Uterus (tissue), 4 donors: ENCODE measurements around the gene TRAF2. TPM values are rescaled to one million over a fixed set of nuclear protein-coding genes. Genes with fewer than 3 reads are reported as not detected.

ENCODE experiments used
- DNase-seq, 2 donors: peaks; one replicate each; pipeline ENCODE4 v3.0.0-alpha.2; 2019 to 2020
- H3K27ac ChIP-seq, 2 donors: fragments of 200-600 bp; sonication (generic); 1 replicate in 1 of 2; 2 replicates in 1 of 2; pipeline ENCODE4 v1.5.1; 2016 to 2018
- H3K27me3 ChIP-seq, 2 donors: fragments of 200-600 bp; sonication (generic); one replicate each; pipeline ENCODE4 v1.5.1; 2018 to 2019; ENCODE audit warnings: control low read depth in 1 of 2
- H3K36me3 ChIP-seq, 2 donors: fragments of 200-600 bp; sonication (generic); one replicate each; pipeline ENCODE4 v1.5.1; 2019; ENCODE audit warnings: control low read depth in 1 of 2
- H3K4me1 ChIP-seq, 2 donors: fragments of 200-600 bp; sonication (generic); one replicate each; pipeline ENCODE4 v1.5.1; 2018 to 2019; ENCODE audit warnings: control low read depth in 1 of 2
- H3K4me3 ChIP-seq, 2 donors: fragments of 200-600 bp; sonication (generic); 1 replicate in 1 of 2; 2 replicates in 1 of 2; pipeline ENCODE4 v1.5.1; 2018 to 2019; ENCODE audit warnings: mild to moderate bottlenecking in 1 of 2
- H3K9me3 ChIP-seq, 2 donors: fragments of 200-600 bp; sonication (generic); one replicate each; pipeline ENCODE4 v1.5.1; 2019; ENCODE audit warnings: control low read depth in 1 of 2
- POLR2A ChIP-seq, 2 donors: fragments of 450-650 bp; IDR thresholded peaks; one replicate each; pipeline ENCODE4 v1.6.1; 2016; ENCODE audit warnings: antibody characterized with exemption in 2 of 2, mild to moderate bottlenecking in 1 of 2, moderate library complexity in 1 of 2
- intact Hi-C: fragments of 100-400 bp; cut with DNase I; formaldehyde crosslinking; loops from one replicate; pipeline ENCODE4 v1.15.1; 2023; ENCODE audit warnings: low total_unique reads
- total RNA-seq, 4 donors: library from RNA; depleted of rRNA in 3 of 4; stranded (reverse); fragments of >200 nt in 3 of 4; gene quantifications; one replicate each; pipeline versions ENCODE4 v1.1.0 to v1.2.4, GENCODE V29; 2014 to 2023
- TF ChIP-seq, protein P1 (sequence below), 4 experiments: fragments of 200-600 bp in 2 of 4; fragments of 450-650 bp in 2 of 4; sonication (generic) in 2 of 4; IDR thresholded peaks; one replicate each; pipeline ENCODE4 v1.5.1; 2016 to 2019; ENCODE audit warnings: antibody characterized with exemption in 4 of 4, mild to moderate bottlenecking in 2 of 4, moderate library complexity in 1 of 4
- donor health status: DM: yes; HTN: yes; CAD: no.

TRAF2 gene
- total RNA-seq, 4 donors from 2014 or later = 0.88 to 22.1 (median 11.9) TPM

DNA sequence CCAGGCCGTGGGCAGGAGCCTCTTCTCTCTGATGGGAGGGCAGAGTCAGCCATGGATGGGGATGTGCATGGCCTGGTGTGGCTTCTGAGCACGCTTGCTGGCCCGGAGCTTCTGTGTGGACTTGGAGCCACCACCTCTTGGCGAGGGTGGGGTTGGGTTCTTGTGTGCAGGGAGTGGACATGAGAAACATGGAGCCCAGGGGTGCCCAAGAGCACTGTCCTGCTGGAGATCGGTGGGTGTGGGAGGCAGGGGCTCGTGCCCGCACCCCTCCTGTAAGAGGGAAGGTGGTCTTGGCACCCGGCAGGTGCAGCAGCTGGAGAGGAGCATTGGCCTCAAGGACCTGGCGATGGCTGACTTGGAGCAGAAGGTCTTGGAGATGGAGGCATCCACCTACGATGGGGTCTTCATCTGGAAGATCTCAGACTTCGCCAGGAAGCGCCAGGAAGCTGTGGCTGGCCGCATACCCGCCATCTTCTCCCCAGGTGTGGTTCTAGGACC lies 34.5 kb downstream of the TRAF2 start:
- Histone ChIP-seq H3K4me1 (no peaks in the 10 kb centered on the region), H3K27ac (no peak overlapping the region), H3K36me3 (no peaks in the 10 kb centered on the region), H3K4me3 (no peak overlapping the region), H3K9me3 (no peaks in the 10 kb centered on the region), H3K27me3 (no peaks in the 10 kb centered on the region)
- TF ChIP-seq, protein P1, sequence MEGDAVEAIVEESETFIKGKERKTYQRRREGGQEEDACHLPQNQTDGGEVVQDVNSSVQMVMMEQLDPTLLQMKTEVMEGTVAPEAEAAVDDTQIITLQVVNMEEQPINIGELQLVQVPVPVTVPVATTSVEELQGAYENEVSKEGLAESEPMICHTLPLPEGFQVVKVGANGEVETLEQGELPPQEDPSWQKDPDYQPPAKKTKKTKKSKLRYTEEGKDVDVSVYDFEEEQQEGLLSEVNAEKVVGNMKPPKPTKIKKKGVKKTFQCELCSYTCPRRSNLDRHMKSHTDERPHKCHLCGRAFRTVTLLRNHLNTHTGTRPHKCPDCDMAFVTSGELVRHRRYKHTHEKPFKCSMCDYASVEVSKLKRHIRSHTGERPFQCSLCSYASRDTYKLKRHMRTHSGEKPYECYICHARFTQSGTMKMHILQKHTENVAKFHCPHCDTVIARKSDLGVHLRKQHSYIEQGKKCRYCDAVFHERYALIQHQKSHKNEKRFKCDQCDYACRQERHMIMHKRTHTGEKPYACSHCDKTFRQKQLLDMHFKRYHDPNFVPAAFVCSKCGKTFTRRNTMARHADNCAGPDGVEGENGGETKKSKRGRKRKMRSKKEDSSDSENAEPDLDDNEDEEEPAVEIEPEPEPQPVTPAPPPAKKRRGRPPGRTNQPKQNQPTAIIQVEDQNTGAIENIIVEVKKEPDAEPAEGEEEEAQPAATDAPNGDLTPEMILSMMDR (IDR thresholded peaks at IDR 0.05) = no peak
- no peak for TF ChIP-seq POLR2A (IDR thresholded peaks at IDR 0.05)
- no peak for DNase-seq
- intact Hi-C loops = no loop called here

- intact Hi-C loops = no loop called here
- Histone ChIP-seq H3K4me1 (no peaks in the 10 kb centered on the region), H3K27ac (no peak overlapping the region), H3K4me3 (no peak overlapping the region), H3K9me3 (no peaks in the 10 kb centered on the region), H3K36me3 (no peaks in the 10 kb centered on the region), H3K27me3 (no peaks in the 10 kb centered on the region)
- DNase-seq = no peak
- no peak for TF ChIP-seq POLR2A (IDR thresholded peaks at IDR 0.05)
- TF ChIP-seq, protein P1 (IDR thresholded peaks at IDR 0.05) = no peak
Measured at GRCh38 chr9:136921307-136921706, 35.0 kb downstream of the TRAF2 start.

DNA sequence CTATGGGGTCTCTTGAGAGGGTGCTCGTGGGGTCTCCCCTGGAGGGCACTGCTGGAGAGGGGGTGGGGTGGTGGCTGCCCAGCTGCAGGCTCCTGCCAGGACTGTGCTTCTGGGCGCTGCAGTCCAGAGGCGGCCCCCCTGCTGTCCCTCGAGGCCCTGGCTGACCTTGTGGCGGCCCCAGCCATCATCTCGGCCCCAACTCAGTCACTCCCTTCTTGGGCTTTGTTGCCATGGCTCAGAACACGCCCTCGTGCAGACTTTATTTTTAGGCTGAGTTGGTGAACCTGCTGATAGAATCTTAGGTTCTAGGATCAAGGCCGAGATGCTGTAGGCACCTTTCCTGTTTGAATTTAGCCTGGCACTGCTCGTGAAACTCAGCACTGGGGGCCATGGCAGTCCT lies 35.4 kb downstream of the TRAF2 start:
- no peak for TF ChIP-seq POLR2A (IDR thresholded peaks at IDR 0.05)
- TF ChIP-seq, protein P1 (IDR thresholded peaks at IDR 0.05) = no peak
- Histone ChIP-seq H3K4me3 (no peak overlapping the region), H3K27ac (no peak overlapping the region), H3K27me3 (no peaks in the 10 kb centered on the region), H3K4me1 (no peaks in the 10 kb centered on the region), H3K9me3 (no peaks in the 10 kb centered on the region), H3K36me3 (no peaks in the 10 kb centered on the region)
- intact Hi-C loops = no loop called here
- no peak for DNase-seq

GRCh38 chr9:136922540-136922939 lies 36.2 kb downstream of the TRAF2 start:
- no peaks in the 10 kb centered on the region for H3K27me3 ChIP-seq
- no peaks in the 10 kb centered on the region for H3K36me3 ChIP-seq
- intact Hi-C loops = no loop called here
- no peak for DNase-seq
- no peak overlapping the region for H3K4me3 ChIP-seq
- H3K9me3 ChIP-seq = no peaks in the 10 kb centered on the region
- no peaks in the 10 kb centered on the region for H3K4me1 ChIP-seq
- no peak overlapping the region for H3K27ac ChIP-seq
- TF ChIP-seq POLR2A (IDR thresholded peaks at IDR 0.05) = no peak
- TF ChIP-seq, protein P1 (IDR thresholded peaks at IDR 0.05) = no peak

DNA sequence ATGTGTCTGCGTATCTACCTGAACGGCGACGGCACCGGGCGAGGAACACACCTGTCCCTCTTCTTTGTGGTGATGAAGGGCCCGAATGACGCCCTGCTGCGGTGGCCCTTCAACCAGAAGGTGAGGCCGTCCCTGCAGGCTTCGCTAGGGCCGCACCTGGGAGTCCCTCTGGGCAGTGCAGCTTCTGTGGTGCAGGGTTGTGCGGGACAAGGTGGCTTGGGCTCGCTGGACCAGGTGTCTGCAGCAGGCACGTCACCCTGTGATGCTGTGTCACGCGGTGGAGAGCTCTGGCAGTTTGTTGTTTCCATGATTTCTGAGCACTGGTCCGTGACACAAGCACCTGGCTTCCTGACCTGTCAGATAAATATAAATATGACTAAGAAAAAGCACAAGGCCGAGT lies 37.6 kb downstream of the TRAF2 start:
- no peaks in the 10 kb centered on the region for H3K27me3 ChIP-seq
- H3K4me1 ChIP-seq = no peaks in the 10 kb centered on the region
- H3K27ac ChIP-seq = no peak overlapping the region
- no peaks in the 10 kb centered on the region for H3K9me3 ChIP-seq
- intact Hi-C loops = no loop called here
- no peaks in the 10 kb centered on the region for H3K36me3 ChIP-seq
- no peak overlapping the region for H3K4me3 ChIP-seq
- no peak for DNase-seq
- TF ChIP-seq POLR2A (IDR thresholded peaks at IDR 0.05) = no peak
- TF ChIP-seq, protein P1 (IDR thresholded peaks at IDR 0.05) = no peak
